Activated CD8-positive, alpha-beta T cell treated with anti-CD3 and anti-CD28 coated beads for 36 hours (primary cell): ENCODE results near the gene BGN. TPM values are rescaled to one million over a fixed set of nuclear protein-coding genes. Genes with fewer than 3 reads are reported as not detected.

Experiments
- ATAC-seq: fragments of 200-7000 bp; cut with Tn5 transposase; one replicate; pipeline ENCODE4 v1.10.0; 2021; ENCODE audit warnings: mild to moderate bottlenecking, moderate library complexity
- CTCF ChIA-PET: fragments of 350-600 bp; sonication (Branson Sonifier 250); formaldehyde crosslinking; loops from one replicate; lab custom pipeline; 2021; ENCODE audit warnings: antibody characterized with exemption; lab: Charles Lee
- POLR2A ChIA-PET: fragments of 350-600 bp; sonication (Branson Sonifier 250); formaldehyde crosslinking; loops from one replicate; lab custom pipeline; 2021; ENCODE audit warnings: antibody characterized with exemption; lab: Charles Lee
- DNase-seq: peaks from one replicate; pipeline ENCODE4 v3.0.0-alpha.2; 2020
- H3K27ac Mint-ChIP-seq: one replicate; pipeline ENCODE4 v1.8.0; 2021; ENCODE audit warnings: mild to moderate bottlenecking, mixed read lengths
- H3K27me3 Mint-ChIP-seq: one replicate; pipeline ENCODE4 v1.8.0; 2021; ENCODE audit warnings: mixed read lengths
- H3K36me3 Mint-ChIP-seq: one replicate; pipeline ENCODE4 v1.8.0; 2021; ENCODE audit warnings: low read depth, mixed read lengths
- H3K4me1 Mint-ChIP-seq: one replicate; pipeline ENCODE4 v1.8.0; 2021; ENCODE audit warnings: low read depth, mixed read lengths
- H3K4me3 Mint-ChIP-seq: one replicate; pipeline ENCODE4 v1.8.0; 2021; ENCODE audit warnings: mild to moderate bottlenecking, moderate library complexity, mixed read lengths
- H3K9me3 Mint-ChIP-seq: one replicate; pipeline ENCODE4 v1.8.0; 2021; ENCODE audit warnings: mixed read lengths
- intact Hi-C: fragments of 100-400 bp; cut with micrococcal nuclease; formaldehyde crosslinking; loops from one replicate; pipeline ENCODE4 v1.10.0; 2022
- total RNA-seq, 2 experiments: library from RNA; stranded (reverse); gene quantifications; one replicate each; pipeline ENCODE4 v1.2.3, GENCODE V29; 2021
- TF ChIP-seq, protein P1 (sequence below): fragments of 200-600 bp; IDR thresholded peaks from one replicate; pipeline ENCODE4 v1.8.0; 2022; ENCODE audit warnings: antibody characterized with exemption, mild to moderate bottlenecking

The BGN gene
- total RNA-seq, 2 experiments from 2014 or later, result not detected

DNA sequence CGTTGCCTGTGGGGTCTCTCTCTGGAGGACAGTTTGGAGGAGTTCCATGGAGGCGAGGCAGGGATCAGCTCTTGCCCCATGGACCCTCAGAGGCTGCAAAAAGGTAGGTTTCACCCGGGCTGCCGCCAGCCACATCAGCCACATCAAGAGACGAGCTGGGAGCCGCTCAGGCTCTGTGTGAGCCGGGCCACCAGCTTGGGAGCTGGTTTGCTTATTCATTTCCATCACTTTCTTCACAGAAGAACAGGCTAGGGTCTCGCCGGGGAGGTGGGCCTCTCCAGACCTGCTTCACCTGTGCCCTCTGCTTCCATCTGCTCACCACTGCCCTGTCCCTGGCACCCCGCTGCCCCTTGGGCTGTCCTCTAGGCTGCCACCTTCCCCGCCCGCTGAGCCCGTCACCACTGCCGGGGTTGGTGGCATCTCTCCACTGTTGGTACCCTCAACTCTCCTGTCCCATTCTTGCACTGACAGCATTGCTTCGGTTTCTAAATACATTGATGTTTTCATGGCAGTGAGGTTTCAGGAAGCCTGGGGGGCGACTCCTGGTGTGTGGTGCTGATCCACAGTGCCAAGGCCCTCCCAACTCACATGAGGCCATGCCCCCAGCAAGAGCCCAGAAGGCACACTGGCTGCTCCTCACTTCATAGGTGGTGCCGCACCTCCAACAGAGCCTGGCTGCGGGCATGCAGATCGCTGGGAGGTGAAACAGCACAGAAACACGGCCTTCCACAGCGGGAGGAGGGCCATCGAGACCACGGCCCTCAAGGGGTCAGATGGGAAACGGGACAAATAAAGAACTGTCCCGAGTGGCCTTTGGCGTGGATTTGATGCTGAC, 44.4 kb upstream of the BGN start:
- no peak for ATAC-seq
- H3K36me3 Mint-ChIP-seq, result peaks cover 3% of the 10 kb centered on the region
- H3K27ac Mint-ChIP-seq, result no peak overlapping the region

DNA sequence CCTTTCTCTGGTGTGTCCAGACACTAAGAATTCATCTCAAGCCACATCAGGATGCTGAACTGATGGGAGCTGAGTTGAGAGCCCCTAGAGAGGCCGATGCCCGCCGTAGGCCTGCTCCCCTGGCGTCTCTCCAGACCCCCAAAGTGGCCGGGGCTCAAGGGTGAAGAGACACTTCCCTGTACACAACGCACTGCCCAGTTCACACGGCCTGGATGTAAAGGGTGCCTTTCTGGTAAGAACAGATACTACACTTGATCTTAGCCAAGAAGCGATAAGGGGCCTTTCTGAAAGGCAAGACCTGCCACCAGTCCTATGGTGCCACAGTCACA, 43.9 kb upstream of the BGN start:
- no peaks in the 10 kb centered on the region for H3K4me1 Mint-ChIP-seq
- H3K36me3 Mint-ChIP-seq, result peaks cover 3% of the 10 kb centered on the region
- ATAC-seq (no peak), DNase-seq (no peak)
- H3K9me3 Mint-ChIP-seq, result no peaks in the 10 kb centered on the region
- H3K27ac Mint-ChIP-seq, result no peak overlapping the region
- H3K4me3 Mint-ChIP-seq, result no peak overlapping the region
- CTCF ChIA-PET, result no interaction called here
- H3K27me3 Mint-ChIP-seq, result no peaks in the 10 kb centered on the region
- POLR2A ChIA-PET, result no interaction called here
- intact Hi-C loops, result no loop called here
- TF ChIP-seq, protein P1, sequence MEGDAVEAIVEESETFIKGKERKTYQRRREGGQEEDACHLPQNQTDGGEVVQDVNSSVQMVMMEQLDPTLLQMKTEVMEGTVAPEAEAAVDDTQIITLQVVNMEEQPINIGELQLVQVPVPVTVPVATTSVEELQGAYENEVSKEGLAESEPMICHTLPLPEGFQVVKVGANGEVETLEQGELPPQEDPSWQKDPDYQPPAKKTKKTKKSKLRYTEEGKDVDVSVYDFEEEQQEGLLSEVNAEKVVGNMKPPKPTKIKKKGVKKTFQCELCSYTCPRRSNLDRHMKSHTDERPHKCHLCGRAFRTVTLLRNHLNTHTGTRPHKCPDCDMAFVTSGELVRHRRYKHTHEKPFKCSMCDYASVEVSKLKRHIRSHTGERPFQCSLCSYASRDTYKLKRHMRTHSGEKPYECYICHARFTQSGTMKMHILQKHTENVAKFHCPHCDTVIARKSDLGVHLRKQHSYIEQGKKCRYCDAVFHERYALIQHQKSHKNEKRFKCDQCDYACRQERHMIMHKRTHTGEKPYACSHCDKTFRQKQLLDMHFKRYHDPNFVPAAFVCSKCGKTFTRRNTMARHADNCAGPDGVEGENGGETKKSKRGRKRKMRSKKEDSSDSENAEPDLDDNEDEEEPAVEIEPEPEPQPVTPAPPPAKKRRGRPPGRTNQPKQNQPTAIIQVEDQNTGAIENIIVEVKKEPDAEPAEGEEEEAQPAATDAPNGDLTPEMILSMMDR, result no peak

More for the DNA sequence above, 44.4 kb upstream of the BGN start:
- POLR2A ChIA-PET, result no interaction called here
- H3K9me3 Mint-ChIP-seq, result no peaks in the 10 kb centered on the region
- intact Hi-C loops, result no loop called here
- H3K4me3 Mint-ChIP-seq, result no peak overlapping the region
- DNase-seq, result no peak
- H3K27me3 Mint-ChIP-seq, result no peaks in the 10 kb centered on the region
- no peaks in the 10 kb centered on the region for H3K4me1 Mint-ChIP-seq
- CTCF ChIA-PET, result no interaction called here
- TF ChIP-seq, protein P1, result no peak

DNA sequence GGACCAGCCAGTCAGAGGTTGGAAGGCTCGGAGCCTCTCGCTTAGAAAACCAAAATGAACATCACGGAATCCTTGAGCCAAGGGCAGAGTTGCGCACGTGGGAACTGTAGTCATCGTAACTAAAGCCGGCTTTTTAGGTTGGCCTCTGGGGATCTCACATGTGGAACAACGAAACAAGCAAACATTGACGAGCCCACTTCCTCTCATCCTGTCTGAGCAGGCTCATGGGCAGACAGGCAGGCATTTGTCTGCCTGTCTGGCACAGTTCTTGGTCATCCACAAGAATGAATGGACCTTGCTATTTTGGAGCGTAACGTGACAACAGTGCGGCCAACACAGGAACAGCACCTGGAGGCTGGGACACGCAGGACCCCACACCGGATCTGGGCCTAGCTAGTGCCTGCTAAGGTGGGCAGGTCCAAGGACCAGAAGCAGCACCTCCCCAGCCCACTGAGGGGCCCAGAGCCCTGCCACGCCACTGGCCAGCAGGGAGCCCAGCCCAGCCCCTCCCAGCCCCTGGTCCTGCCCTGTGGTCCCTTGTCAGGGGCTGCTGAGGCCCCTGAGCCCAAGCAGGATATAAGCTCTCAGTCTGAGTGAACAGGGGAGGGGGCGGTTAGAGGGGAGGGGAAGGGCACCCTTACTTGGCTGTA, 39.8 kb upstream of the BGN start:
- Mint-ChIP-seq H3K4me1 (no peaks in the 10 kb centered on the region), H3K4me3 (no peak overlapping the region), H3K9me3 (no peaks in the 10 kb centered on the region), H3K27ac (no peak overlapping the region), H3K27me3 (no peaks in the 10 kb centered on the region), H3K36me3 (peaks cover 5% of the 10 kb centered on the region)
- ChIA-PET POLR2A (no interaction called here), CTCF (no interaction called here)
- no peak for ATAC-seq
- intact Hi-C loops, result no loop called here
- DNase-seq, result no peak
- TF ChIP-seq, protein P1, result no peak

DNA sequence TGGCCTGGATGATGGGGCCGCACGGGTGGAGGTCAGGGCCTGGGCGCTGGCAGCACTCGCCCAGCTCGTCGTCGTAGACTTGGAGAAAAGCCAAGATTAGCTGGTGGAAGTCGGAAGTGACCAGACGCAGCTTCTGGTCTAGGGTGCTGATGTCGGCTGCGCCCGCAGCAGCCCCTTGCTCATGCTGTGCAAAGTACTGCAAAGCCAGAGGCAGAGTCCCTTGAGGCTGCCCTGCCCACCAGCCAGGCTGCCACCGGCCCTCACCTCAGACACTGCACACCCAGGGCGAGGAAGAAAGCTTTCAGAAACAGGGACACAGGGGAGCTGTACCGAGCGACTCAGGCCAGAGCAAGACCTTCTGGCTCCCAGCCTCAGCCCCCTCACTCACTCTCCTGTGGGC, 39.2 kb upstream of the BGN start:
- ATAC-seq, result no peak
- H3K4me3 Mint-ChIP-seq, result no peak overlapping the region
- no peaks in the 10 kb centered on the region for H3K9me3 Mint-ChIP-seq
- H3K36me3 Mint-ChIP-seq, result peaks cover 5% of the 10 kb centered on the region
- H3K4me1 Mint-ChIP-seq, result no peaks in the 10 kb centered on the region
- no peak for DNase-seq
- no peak overlapping the region for H3K27ac Mint-ChIP-seq
- intact Hi-C loops, result no loop called here
- no peaks in the 10 kb centered on the region for H3K27me3 Mint-ChIP-seq
- POLR2A ChIA-PET, result no interaction called here
- TF ChIP-seq, protein P1, result no peak
- CTCF ChIA-PET, result no interaction called here

DNA sequence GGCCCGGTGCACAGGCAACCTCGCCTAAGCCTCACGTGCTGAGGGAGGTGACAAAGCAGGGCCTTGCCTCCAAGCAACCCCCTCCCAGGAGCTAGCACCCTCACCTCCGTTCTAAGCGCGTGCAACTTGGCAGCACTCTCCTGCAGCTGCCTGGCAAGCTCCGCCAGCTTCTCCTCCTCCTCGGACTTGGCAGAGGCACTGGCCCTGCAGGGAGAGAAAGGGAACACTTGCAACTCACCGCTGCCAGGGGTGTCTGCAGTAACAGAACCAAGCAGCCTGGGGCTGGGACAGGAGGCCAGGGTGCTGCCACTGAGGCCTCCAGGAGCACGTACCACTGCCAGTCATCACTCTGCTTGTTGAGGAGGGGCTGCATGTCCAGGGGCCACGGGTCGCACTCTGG, 38.6 kb upstream of the BGN start:
- Mint-ChIP-seq H3K27me3 (no peaks in the 10 kb centered on the region), H3K36me3 (peaks cover 4% of the 10 kb centered on the region), H3K27ac (no peak overlapping the region), H3K4me3 (no peak overlapping the region), H3K9me3 (no peaks in the 10 kb centered on the region), H3K4me1 (no peaks in the 10 kb centered on the region)
- intact Hi-C loops, result no loop called here
- ATAC-seq (no peak), DNase-seq (no peak)
- ChIA-PET POLR2A (no interaction called here), CTCF (no interaction called here)
- TF ChIP-seq, protein P1, result no peak
